22Rv1 (cell line): Measurements from ENCODE around the gene LPIN2.

Experiments
- ZFX ChIP-seq: fragments of 450-650 bp; IDR thresholded peaks from 2 replicates; pipeline ENCODE4 v1.6.1; 2017; ENCODE audit warnings: antibody characterized with exemption, borderline replicate concordance
- TF ChIP-seq, protein P1 (sequence below): fragments of 450-650 bp; IDR thresholded peaks from 2 replicates; pipeline ENCODE4 v1.5.1; 2017; ENCODE audit warnings: mild to moderate bottlenecking

GRCh38 chr18:3014503-3015203, 1.7 kb upstream of the LPIN2 start:
- TF ChIP-seq, protein P1, sequence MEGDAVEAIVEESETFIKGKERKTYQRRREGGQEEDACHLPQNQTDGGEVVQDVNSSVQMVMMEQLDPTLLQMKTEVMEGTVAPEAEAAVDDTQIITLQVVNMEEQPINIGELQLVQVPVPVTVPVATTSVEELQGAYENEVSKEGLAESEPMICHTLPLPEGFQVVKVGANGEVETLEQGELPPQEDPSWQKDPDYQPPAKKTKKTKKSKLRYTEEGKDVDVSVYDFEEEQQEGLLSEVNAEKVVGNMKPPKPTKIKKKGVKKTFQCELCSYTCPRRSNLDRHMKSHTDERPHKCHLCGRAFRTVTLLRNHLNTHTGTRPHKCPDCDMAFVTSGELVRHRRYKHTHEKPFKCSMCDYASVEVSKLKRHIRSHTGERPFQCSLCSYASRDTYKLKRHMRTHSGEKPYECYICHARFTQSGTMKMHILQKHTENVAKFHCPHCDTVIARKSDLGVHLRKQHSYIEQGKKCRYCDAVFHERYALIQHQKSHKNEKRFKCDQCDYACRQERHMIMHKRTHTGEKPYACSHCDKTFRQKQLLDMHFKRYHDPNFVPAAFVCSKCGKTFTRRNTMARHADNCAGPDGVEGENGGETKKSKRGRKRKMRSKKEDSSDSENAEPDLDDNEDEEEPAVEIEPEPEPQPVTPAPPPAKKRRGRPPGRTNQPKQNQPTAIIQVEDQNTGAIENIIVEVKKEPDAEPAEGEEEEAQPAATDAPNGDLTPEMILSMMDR = no peak
- TF ChIP-seq ZFX = no peak
